Astrocyte of the hippocampus (primary cell): ENCODE results near the gene TSPAN4.
A peak's percentile ranks its signal among the peaks of the same experiment; 100 is the strongest.

Experiments
- DNase-seq: peaks from one replicate; pipeline ENCODE4 v3.0.0; 2011; ENCODE audit warnings: low read depth, low spot score

The TSPAN4 gene

GRCh38 chr11:823441-824291, 19.0 kb upstream of the TSPAN4 start:
- DNase-seq: no peak

- no peak for DNase-seq
Observed at GRCh38 chr11:824292-824880, 18.3 kb upstream of the TSPAN4 start.

GRCh38 chr11:824942-825341, 17.7 kb upstream of the TSPAN4 start:
- no peak for DNase-seq

- DNase-seq: no peak
Observed at GRCh38 chr11:825366-826226, 17.1 kb upstream of the TSPAN4 start.

- no peak for DNase-seq
Observed at GRCh38 chr11:826227-826621, 16.4 kb upstream of the TSPAN4 start.

GRCh38 chr11:826836-827145, 15.9 kb upstream of the TSPAN4 start:
- DNase-seq: no peak

- no peak for DNase-seq
Observed at GRCh38 chr11:827146-827896, 15.3 kb upstream of the TSPAN4 start.

- DNase-seq: no peak
Observed at GRCh38 chr11:827897-828192, 14.8 kb upstream of the TSPAN4 start, which contains the start of gene CRACR2B. TSS of gene CRACR2B (plus strand) at chr11:827919. CDS start at chr11:828608, 689 bp downstream.

GRCh38 chr11:828506-829175, 14.0 kb upstream of the TSPAN4 start:
- DNase-seq: peak; percentile 28

- peak; percentile 76 for DNase-seq
Observed at GRCh38 chr11:829176-829846, 13.3 kb upstream of the TSPAN4 start.

GRCh38 chr11:829847-830294, 12.8 kb upstream of the TSPAN4 start:
- DNase-seq: no peak

- DNase-seq: peak; percentile 91
Observed at GRCh38 chr11:830295-831117, 12.1 kb upstream of the TSPAN4 start.

- DNase-seq: peak; percentile 83
Observed at GRCh38 chr11:831118-831864, 11.4 kb upstream of the TSPAN4 start.

- no peak for DNase-seq
Observed at GRCh38 chr11:831961-832528, 10.6 kb upstream of the TSPAN4 start.

GRCh38 chr11:832529-833113, 10.0 kb upstream of the TSPAN4 start, which contains the start of gene CD151:
TSS of gene CD151 (plus strand) at chr11:832952. CDS start at chr11:836070, 3,118 bp downstream.
- peak; percentile 86 for DNase-seq

GRCh38 chr11:833114-833791, 9.4 kb upstream of the TSPAN4 start:
- DNase-seq: peak; percentile 78

GRCh38 chr11:833849-834311, 8.8 kb upstream of the TSPAN4 start:
- peak; percentile 40 for DNase-seq
